ENCODE data around the gene RRP12. TPM values are rescaled to one million over a fixed set of nuclear protein-coding genes. Genes with fewer than 3 reads are reported as not detected.

RRP12 gene, protein sequence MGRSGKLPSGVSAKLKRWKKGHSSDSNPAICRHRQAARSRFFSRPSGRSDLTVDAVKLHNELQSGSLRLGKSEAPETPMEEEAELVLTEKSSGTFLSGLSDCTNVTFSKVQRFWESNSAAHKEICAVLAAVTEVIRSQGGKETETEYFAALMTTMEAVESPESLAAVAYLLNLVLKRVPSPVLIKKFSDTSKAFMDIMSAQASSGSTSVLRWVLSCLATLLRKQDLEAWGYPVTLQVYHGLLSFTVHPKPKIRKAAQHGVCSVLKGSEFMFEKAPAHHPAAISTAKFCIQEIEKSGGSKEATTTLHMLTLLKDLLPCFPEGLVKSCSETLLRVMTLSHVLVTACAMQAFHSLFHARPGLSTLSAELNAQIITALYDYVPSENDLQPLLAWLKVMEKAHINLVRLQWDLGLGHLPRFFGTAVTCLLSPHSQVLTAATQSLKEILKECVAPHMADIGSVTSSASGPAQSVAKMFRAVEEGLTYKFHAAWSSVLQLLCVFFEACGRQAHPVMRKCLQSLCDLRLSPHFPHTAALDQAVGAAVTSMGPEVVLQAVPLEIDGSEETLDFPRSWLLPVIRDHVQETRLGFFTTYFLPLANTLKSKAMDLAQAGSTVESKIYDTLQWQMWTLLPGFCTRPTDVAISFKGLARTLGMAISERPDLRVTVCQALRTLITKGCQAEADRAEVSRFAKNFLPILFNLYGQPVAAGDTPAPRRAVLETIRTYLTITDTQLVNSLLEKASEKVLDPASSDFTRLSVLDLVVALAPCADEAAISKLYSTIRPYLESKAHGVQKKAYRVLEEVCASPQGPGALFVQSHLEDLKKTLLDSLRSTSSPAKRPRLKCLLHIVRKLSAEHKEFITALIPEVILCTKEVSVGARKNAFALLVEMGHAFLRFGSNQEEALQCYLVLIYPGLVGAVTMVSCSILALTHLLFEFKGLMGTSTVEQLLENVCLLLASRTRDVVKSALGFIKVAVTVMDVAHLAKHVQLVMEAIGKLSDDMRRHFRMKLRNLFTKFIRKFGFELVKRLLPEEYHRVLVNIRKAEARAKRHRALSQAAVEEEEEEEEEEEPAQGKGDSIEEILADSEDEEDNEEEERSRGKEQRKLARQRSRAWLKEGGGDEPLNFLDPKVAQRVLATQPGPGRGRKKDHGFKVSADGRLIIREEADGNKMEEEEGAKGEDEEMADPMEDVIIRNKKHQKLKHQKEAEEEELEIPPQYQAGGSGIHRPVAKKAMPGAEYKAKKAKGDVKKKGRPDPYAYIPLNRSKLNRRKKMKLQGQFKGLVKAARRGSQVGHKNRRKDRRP (N-terminal part only)
- total RNA-seq: 10 to 100 TPM; 17.8 to 22.2 TPM

DNA sequence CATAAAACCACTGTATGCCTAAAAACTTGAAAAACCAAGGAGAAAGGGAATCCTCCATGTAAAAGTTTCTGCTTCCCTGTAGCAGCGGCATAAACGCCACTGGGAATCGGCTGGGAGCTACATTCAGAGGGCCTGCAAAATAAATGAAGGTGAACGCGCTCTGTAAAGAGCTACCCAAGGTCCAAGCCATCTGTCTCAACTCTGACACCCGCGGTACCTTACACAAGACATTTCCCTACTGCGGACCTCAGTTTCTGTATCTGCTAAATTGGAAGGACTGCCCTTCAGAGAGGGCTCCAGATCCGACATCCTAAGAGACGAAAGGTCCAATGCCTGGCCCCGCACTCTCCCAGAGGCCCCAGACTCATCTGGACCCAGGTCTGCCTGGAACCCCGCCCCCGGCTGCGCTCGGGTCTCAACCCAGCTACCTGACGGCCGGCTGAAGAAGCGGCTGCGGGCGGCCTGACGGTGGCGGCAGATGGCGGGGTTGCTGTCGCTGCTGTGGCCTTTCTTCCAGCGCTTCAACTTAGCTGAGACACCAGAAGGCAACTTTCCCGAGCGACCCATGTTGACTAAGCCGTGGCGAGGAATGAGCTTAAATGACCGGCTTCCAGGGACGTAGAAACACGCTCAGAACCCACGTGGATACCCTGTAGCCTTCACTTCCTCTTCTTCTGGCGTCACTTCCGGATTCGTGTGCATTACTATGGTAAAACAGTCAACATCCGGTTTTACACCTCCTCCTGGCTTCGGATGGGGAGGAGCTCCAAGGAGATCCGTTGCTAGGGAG is at the start of gene RRP12:
TSS of gene RRP12 (minus strand) at position 676 of the 790 bp plus-strand sequence. CDS start at position 567, 109 bp downstream.

DNA sequence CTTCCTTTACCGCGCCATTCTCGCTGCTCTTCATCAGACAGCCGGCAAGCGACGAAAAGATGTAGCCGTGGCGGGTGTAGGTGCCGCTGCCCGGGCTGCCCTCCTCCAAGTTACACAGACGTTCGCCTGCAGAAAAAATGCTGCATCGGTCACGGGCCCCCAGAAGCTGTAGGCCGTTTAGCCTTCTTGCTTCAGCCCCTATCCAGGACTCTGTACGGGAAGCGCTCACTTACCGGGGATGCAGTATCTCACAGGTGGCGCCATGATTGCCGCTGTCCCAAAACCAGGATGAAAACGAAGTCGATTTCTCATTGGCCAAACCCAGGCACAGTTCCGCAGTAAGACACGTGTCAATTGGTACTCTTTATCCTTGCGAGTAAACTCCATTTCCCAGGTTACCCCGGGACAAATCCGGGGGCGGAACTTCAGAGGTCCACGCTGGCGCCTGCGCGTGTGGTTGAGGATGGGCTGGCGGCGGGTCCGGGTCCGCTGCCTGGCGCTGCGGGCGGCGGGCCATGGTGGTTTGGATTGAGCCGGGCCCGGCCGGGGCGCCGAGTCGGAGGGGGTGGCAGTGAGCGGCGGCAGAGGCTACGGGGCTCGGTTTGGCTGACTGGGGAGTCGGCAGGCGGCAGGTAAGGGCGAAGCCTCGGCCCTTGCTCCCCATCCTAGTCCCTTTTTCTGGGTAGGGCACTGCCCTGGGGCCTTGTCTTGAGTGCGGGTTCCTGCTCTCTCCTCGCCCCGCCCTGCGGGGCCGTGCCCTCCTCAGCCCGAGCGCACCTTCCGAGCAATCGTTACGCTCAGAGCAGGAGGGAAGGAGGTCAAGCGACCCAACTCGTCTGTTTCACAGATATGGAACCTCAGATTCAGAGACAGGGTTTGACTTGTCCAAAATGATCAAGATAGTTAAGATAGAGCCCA is 44.8 kb upstream of the RRP12 start, which contains the start of the genes EXOSC1 and ZDHHC16:
TSS of gene EXOSC1 (minus strand) at position 285 of the 918 bp plus-strand sequence. CDS start at position 264, 21 bp downstream.
TSS of gene ZDHHC16 (plus strand) at position 454 of the 918 bp plus-strand sequence. CDS start 5,501 bp downstream, outside the sequence.

GRCh38 chr10:97425964-97426775 is 25.0 kb upstream of the RRP12 start, which contains the start of gene PGAM1:
PGAM1 (plus strand) TSS chr10:97426191; CDS start chr10:97426308, 117 bp downstream.

GRCh38 chr10:97334370-97335175 is 66.6 kb downstream of the RRP12 start, which contains the start of gene FRAT2:
FRAT2 (minus strand) TSS chr10:97334729; CDS start chr10:97334572, 157 bp downstream.

GRCh38 chr10:97318772-97319651 is 82.1 kb downstream of the RRP12 start, which contains the start of gene FRAT1:
FRAT1 (plus strand) TSS chr10:97319271; CDS start chr10:97319454, 183 bp downstream.

Other genes starting within 250 kb of the RRP12 start
- gene SLIT1, start 215.4 kb downstream of the RRP12 start, total RNA-seq: under 1 TPM; 0.22 to 0.25 TPM
- gene ARHGAP19, start 108.7 kb downstream of the RRP12 start, total RNA-seq: 10 to 100 TPM; 35.1 to 40.5 TPM
- 1 to 10 TPM; 8.6 to 8.7 TPM for gene FRAT1, start 82.1 kb downstream of the RRP12 start, total RNA-seq
- 10 to 100 TPM; 12.3 to 12.8 TPM for gene FRAT2, start 66.6 kb downstream of the RRP12 start, total RNA-seq
- 100 to 1,000 TPM; 303 to 312 TPM for gene PGAM1, start 24.9 kb upstream of the RRP12 start, total RNA-seq
- 10 to 100 TPM; 44.1 to 45.6 TPM for gene EXOSC1, start 44.7 kb upstream of the RRP12 start, total RNA-seq
- gene ZDHHC16, start 44.8 kb upstream of the RRP12 start, total RNA-seq: 10 to 100 TPM; 33.1 to 36.8 TPM
- gene MMS19, start 97.1 kb upstream of the RRP12 start, total RNA-seq: 10 to 100 TPM; 72.8 to 74.3 TPM
- 1 to 10 TPM; 1.1 to 1.4 TPM for gene UBTD1, start 97.6 kb upstream of the RRP12 start, total RNA-seq
- not detected for gene ANKRD2, start 171.4 kb upstream of the RRP12 start, total RNA-seq
- gene HOGA1, start 183.0 kb upstream of the RRP12 start, total RNA-seq: not detected
- not detected for gene C10orf62, start 188.4 kb upstream of the RRP12 start, total RNA-seq
- gene MORN4, start 232.2 kb upstream of the RRP12 start, total RNA-seq: 1 to 10 TPM; 1.3 to 1.5 TPM
- 1 to 10 TPM; 8.9 to 9.4 TPM for gene PI4K2A, start 239.3 kb upstream of the RRP12 start, total RNA-seq

Measured in activated naive CD4-positive, alpha-beta T cell treated with anti-CD3 and anti-CD28 coated beads, Interleukin-2, amount 10 ng/mL, durations not matched to agents 5 hours and 36 hours (primary cell).